ENCODE results near the gene FHL5. TPM values are rescaled to one million over a fixed set of nuclear protein-coding genes. Genes with fewer than 3 reads are reported as not detected.
A peak's percentile ranks its signal among the peaks of the same experiment; 100 is the strongest.

Gene FHL5
- total and polyA plus RNA-seq, 2 experiments from 2014 or later: not detected

DNA sequence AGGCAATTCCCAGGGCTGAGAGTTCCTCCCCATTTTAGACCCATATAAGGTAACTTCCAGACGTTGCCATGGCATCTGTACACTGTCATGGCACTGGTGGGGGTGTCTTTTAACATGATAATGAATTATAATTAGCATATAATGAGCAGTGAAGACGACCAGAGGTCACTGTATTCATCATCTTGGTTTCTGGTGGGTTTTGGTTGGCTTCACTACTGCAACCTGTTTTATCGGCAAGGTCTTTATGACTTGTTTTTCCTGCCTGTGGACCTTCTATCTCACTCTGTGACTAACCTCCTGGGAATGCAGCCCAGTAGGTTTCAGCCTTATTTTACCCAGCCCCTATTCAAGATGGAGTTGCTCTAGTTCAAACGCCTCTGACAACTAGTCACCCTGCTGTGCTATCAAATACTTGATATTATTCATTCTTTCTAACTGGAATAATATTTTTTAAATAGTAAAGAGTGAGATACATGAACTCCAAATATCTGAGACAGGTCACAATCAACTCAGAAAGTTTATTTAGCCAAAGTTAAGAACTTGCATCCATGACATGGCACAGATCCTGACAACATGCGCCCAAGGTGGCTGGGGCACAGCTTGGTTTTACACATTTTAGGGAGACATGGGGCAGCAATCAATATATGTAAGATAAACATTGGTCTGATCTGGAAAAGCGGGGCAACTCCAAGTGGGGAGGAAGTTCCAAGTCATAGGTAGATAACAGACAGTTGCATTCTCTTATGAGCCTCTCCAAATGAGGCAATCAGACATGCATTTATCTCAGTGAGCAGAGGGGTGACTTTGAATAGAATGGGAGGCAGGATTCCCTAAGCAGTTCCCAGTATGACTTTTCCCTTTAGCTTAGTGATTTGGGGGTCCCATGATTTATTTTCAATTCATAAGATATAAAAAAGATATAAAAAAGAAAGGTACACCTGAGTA is 42.5 kb upstream of the FHL5 start:
- H3K36me3 Mint-ChIP-seq (ENCODE audit: low read depth): no peaks in the 10 kb centered on the region
- H3K4me3 Mint-ChIP-seq: peak overlapping the region; percentile 99
- no peak for TF ChIP-seq NANOG (IDR thresholded peaks at IDR 0.05; ENCODE audit: borderline replicate concordance)
- TF ChIP-seq ZNF114 (CRISPR knock-in tag; IDR thresholded peaks at IDR 0.05): no peak; the same call in 1 of the 2 replicates
- TF ChIP-seq CREB1 (CRISPR knock-in tag; IDR thresholded peaks at IDR 0.05; ENCODE audit: low read depth): 0 out of 2 replicates have a peak, but pooled peaks have one; percentile 15
- TF ChIP-seq, protein P1, sequence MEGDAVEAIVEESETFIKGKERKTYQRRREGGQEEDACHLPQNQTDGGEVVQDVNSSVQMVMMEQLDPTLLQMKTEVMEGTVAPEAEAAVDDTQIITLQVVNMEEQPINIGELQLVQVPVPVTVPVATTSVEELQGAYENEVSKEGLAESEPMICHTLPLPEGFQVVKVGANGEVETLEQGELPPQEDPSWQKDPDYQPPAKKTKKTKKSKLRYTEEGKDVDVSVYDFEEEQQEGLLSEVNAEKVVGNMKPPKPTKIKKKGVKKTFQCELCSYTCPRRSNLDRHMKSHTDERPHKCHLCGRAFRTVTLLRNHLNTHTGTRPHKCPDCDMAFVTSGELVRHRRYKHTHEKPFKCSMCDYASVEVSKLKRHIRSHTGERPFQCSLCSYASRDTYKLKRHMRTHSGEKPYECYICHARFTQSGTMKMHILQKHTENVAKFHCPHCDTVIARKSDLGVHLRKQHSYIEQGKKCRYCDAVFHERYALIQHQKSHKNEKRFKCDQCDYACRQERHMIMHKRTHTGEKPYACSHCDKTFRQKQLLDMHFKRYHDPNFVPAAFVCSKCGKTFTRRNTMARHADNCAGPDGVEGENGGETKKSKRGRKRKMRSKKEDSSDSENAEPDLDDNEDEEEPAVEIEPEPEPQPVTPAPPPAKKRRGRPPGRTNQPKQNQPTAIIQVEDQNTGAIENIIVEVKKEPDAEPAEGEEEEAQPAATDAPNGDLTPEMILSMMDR (conservative IDR thresholded peaks at IDR 0.05; ENCODE audit: low read depth in 2 of 2): no peak
- no peak for TF ChIP-seq POLR2AphosphoS5 (IDR thresholded peaks at IDR 0.05; ENCODE audit: low read depth)
- TF ChIP-seq ETS1 (IDR thresholded peaks at IDR 0.05): no peak
- TF ChIP-seq EZH2phosphoT487 (IDR thresholded peaks at IDR 0.05; ENCODE audit: unreplicated experiment): no peak
- TF ChIP-seq STAT1 (IDR thresholded peaks at IDR 0.05; ENCODE audit: unreplicated experiment): no peak
- no peak for TF ChIP-seq REST (IDR thresholded peaks at IDR 0.05; ENCODE audit: unreplicated experiment)
- no peak for TF ChIP-seq JUNB (IDR thresholded peaks at IDR 0.05; ENCODE audit: unreplicated experiment)
- TF ChIP-seq ZNF331 (CRISPR knock-in tag; IDR thresholded peaks at IDR 0.05; ENCODE audit: low read depth): peak; percentile 27; the same call in 1 of the 2 replicates
- TF ChIP-seq EZH2 (IDR thresholded peaks at IDR 0.05; ENCODE audit: low read depth, unreplicated experiment): no peak
- TF ChIP-seq, protein P2, sequence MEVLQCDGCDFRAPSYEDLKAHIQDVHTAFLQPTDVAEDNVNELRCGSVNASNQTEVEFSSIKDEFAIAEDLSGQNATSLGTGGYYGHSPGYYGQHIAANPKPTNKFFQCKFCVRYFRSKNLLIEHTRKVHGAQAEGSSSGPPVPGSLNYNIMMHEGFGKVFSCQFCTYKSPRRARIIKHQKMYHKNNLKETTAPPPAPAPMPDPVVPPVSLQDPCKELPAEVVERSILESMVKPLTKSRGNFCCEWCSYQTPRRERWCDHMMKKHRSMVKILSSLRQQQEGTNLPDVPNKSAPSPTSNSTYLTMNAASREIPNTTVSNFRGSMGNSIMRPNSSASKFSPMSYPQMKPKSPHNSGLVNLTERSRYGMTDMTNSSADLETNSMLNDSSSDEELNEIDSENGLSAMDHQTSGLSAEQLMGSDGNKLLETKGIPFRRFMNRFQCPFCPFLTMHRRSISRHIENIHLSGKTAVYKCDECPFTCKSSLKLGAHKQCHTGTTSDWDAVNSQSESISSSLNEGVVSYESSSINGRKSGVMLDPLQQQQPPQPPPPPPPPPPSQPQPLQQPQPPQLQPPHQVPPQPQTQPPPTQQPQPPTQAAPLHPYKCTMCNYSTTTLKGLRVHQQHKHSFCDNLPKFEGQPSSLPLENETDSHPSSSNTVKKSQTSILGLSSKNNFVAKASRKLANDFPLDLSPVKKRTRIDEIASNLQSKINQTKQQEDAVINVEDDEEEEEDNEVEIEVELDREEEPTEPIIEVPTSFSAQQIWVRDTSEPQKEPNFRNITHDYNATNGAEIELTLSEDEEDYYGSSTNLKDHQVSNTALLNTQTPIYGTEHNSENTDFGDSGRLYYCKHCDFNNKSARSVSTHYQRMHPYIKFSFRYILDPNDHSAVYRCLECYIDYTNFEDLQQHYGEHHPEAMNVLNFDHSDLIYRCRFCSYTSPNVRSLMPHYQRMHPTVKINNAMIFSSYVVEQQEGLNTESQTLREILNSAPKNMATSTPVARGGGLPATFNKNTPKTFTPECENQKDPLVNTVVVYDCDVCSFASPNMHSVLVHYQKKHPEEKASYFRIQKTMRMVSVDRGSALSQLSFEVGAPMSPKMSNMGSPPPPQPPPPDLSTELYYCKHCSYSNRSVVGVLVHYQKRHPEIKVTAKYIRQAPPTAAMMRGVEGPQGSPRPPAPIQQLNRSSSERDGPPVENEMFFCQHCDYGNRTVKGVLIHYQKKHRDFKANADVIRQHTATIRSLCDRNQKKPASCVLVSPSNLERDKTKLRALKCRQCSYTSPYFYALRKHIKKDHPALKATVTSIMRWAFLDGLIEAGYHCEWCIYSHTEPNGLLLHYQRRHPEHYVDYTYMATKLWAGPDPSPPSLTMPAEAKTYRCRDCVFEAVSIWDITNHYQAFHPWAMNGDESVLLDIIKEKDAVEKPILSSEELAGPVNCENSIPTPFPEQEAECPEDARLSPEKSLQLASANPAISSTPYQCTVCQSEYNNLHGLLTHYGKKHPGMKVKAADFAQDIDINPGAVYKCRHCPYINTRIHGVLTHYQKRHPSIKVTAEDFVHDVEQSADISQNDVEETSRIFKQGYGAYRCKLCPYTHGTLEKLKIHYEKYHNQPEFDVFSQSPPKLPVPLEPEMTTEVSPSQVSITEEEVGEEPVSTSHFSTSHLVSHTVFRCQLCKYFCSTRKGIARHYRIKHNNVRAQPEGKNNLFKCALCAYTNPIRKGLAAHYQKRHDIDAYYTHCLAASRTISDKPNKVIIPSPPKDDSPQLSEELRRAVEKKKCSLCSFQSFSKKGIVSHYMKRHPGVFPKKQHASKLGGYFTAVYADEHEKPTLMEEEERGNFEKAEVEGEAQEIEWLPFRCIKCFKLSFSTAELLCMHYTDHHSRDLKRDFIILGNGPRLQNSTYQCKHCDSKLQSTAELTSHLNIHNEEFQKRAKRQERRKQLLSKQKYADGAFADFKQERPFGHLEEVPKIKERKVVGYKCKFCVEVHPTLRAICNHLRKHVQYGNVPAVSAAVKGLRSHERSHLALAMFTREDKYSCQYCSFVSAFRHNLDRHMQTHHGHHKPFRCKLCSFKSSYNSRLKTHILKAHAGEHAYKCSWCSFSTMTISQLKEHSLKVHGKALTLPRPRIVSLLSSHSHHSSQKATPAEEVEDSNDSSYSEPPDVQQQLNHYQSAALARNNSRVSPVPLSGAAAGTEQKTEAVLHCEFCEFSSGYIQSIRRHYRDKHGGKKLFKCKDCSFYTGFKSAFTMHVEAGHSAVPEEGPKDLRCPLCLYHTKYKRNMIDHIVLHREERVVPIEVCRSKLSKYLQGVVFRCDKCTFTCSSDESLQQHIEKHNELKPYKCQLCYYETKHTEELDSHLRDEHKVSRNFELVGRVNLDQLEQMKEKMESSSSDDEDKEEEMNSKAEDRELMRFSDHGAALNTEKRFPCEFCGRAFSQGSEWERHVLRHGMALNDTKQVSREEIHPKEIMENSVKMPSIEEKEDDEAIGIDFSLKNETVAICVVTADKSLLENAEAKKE (CRISPR knock-in tag; IDR thresholded peaks at IDR 0.05): peak; percentile 77; the same call in 1 of the 2 replicates
- Histone ChIP-seq H3K4me2 (peak overlapping the region; percentile 88), H3K4me3 (peak overlapping the region; percentile 74), H3K36me3 (ENCODE audit: insufficient read depth) (no peaks in the 10 kb centered on the region), H3K27me3 (ENCODE audit: insufficient read depth) (no peaks in the 10 kb centered on the region), H3F3A (replicated peaks; ENCODE audit: low read depth) (no peaks in the 10 kb centered on the region), H3K79me2 (replicated peaks; ENCODE audit: insufficient read depth) (0 out of 2 replicates have a peak, but pooled peaks cover 4% of the 10 kb centered on the region), H3K9me2 (ENCODE audit: insufficient read depth) (no peaks in the 10 kb centered on the region), H4K20me1 (replicated peaks; ENCODE audit: insufficient read depth) (no peaks in the 10 kb centered on the region), H2AFZ (no peak overlapping the region), H3K4me1 (ENCODE audit: insufficient read depth) (peaks cover 17% of the 10 kb centered on the region; the same call in 1 of the 2 replicates), H3K27ac (ENCODE audit: low read depth) (peak overlapping the region; percentile 70)
- H3K27ac Mint-ChIP-seq: peak overlapping the region; percentile 97
- H3K4me1 Mint-ChIP-seq: peaks cover 28% of the 10 kb centered on the region
- H3K9me3 Mint-ChIP-seq: no peaks in the 10 kb centered on the region
- ATAC-seq: peak; percentile 25
- DNase-seq (ENCODE audit: low spot score): peak; percentile 72
- peaks cover 8% of the 10 kb centered on the region for H3K27me3 Mint-ChIP-seq (ENCODE audit: insufficient read depth, low read depth, poor library complexity)

Measured in GM23338 (cell line).